Loucy (cell line): ENCODE results near the gene RBM28.

Experiments used
- CTCF ChIP-seq: fragments of 200-600 bp; sonication (generic); conservative IDR thresholded peaks from 2 replicates; pipeline ENCODE4 v1.5.1; 2014; ENCODE audit warnings: mild to moderate bottlenecking, antibody characterized with exemption, low read length
- EZH2phosphoT487 ChIP-seq: fragments of 200-600 bp; IDR thresholded peaks from 2 replicates; pipeline ENCODE4 v1.6.1; 2018; ENCODE audit warnings: antibody characterized with exemption, mild to moderate bottlenecking, moderate library complexity, borderline replicate concordance

GRCh38 chr7:128266883-128267594 is 76.7 kb downstream of the RBM28 start:
- TF ChIP-seq CTCF (no peak), EZH2phosphoT487 (no peak)
